ENCODE data around the gene ERMP1.

The ERMP1 gene

GRCh38 chr9:5857928-5858327 lies 25.0 kb upstream of the ERMP1 start:
- in situ Hi-C loops (cut with MboI; ENCODE audit: low sequenced_read_pairs): no loop called here

- in situ Hi-C loops (cut with MboI; ENCODE audit: low sequenced_read_pairs): no loop called here
Measured at GRCh38 chr9:5854063-5854790, 21.3 kb upstream of the ERMP1 start.

- in situ Hi-C loops (cut with MboI; ENCODE audit: low sequenced_read_pairs): no loop called here
Measured at GRCh38 chr9:5853617-5854016, 20.7 kb upstream of the ERMP1 start.

- in situ Hi-C loops (cut with MboI; ENCODE audit: low sequenced_read_pairs): no loop called here
Measured at GRCh38 chr9:5852987-5853386, 20.1 kb upstream of the ERMP1 start.

GRCh38 chr9:5851445-5851844 lies 18.5 kb upstream of the ERMP1 start:
- in situ Hi-C loops (cut with MboI; ENCODE audit: low sequenced_read_pairs): no loop called here

GRCh38 chr9:5850724-5851122 lies 17.8 kb upstream of the ERMP1 start:
- in situ Hi-C loops (cut with MboI; ENCODE audit: low sequenced_read_pairs): no loop called here

GRCh38 chr9:5848372-5848882 lies 15.5 kb upstream of the ERMP1 start:
- in situ Hi-C loops (cut with MboI; ENCODE audit: low sequenced_read_pairs): no loop called here

- in situ Hi-C loops (cut with MboI; ENCODE audit: low sequenced_read_pairs): no loop called here
Measured at GRCh38 chr9:5846501-5846921, 13.6 kb upstream of the ERMP1 start.

GRCh38 chr9:5846096-5846495 lies 13.2 kb upstream of the ERMP1 start:
- in situ Hi-C loops (cut with MboI; ENCODE audit: low sequenced_read_pairs): no loop called here

- in situ Hi-C loops (cut with MboI; ENCODE audit: low sequenced_read_pairs): no loop called here
Measured at GRCh38 chr9:5845157-5845531, 12.2 kb upstream of the ERMP1 start.

- in situ Hi-C loops (cut with MboI; ENCODE audit: low sequenced_read_pairs): no loop called here
Measured at GRCh38 chr9:5843794-5844471, 11.0 kb upstream of the ERMP1 start.

GRCh38 chr9:5842929-5843793 lies 10.2 kb upstream of the ERMP1 start:
- in situ Hi-C loops (cut with MboI; ENCODE audit: low sequenced_read_pairs): no loop called here

GRCh38 chr9:5841771-5842573 lies 9.1 kb upstream of the ERMP1 start:
- in situ Hi-C loops (cut with MboI; ENCODE audit: low sequenced_read_pairs): no loop called here

- in situ Hi-C loops (cut with MboI; ENCODE audit: low sequenced_read_pairs): no loop called here
Measured at GRCh38 chr9:5840788-5841187, 7.9 kb upstream of the ERMP1 start.

GRCh38 chr9:5839572-5839902 lies 6.6 kb upstream of the ERMP1 start:
- in situ Hi-C loops (cut with MboI; ENCODE audit: low sequenced_read_pairs): no loop called here

GRCh38 chr9:5838884-5839571 lies 6.1 kb upstream of the ERMP1 start:
- in situ Hi-C loops (cut with MboI; ENCODE audit: low sequenced_read_pairs): no loop called here

- in situ Hi-C loops (cut with MboI; ENCODE audit: low sequenced_read_pairs): no loop called here
Measured at GRCh38 chr9:5835808-5836207, 2.9 kb upstream of the ERMP1 start.

GRCh38 chr9:5834214-5834613 lies 1.3 kb upstream of the ERMP1 start:
- in situ Hi-C loops (cut with MboI; ENCODE audit: low sequenced_read_pairs): no loop called here

GRCh38 chr9:5832071-5832537 lies 813 bp downstream of the ERMP1 start:
- in situ Hi-C loops (cut with MboI; ENCODE audit: low sequenced_read_pairs): no loop called here

Measured in HL-60/S4 treated with retinoic acid at 250 ng/mL for 4 days and 3 days (cell line).